Thymus (tissue), 11 donors: ENCODE results near the gene SPCS3. TPM values are rescaled to one million over a fixed set of nuclear protein-coding genes. Genes with fewer than 3 reads are reported as not detected.

Source experiments
- DNase-seq, 9 donors: peaks; one replicate each; pipeline ENCODE4 v3.0.0-alpha.2; 2013; ENCODE audit warnings: low spot score in 9 of 9, low read depth in 6 of 9, missing footprints in 1 of 9
- H3K27ac ChIP-seq, 2 donors: one replicate each; pipeline ENCODE4 v1.5.1; 2013; ENCODE audit warnings: control low read depth in 1 of 2, low read depth in 1 of 2, low read length in 1 of 2, mild to moderate bottlenecking in 1 of 2, moderate library complexity in 1 of 2
- H3K27me3 ChIP-seq, 2 donors: one replicate each; pipeline ENCODE4 v1.5.1; 2013; ENCODE audit warnings: low read length in 1 of 2; ENCODE audit not compliant: control insufficient read depth in 2 of 2, insufficient read depth in 1 of 2
- H3K36me3 ChIP-seq, 2 donors: one replicate each; pipeline ENCODE4 v1.5.1; 2013; ENCODE audit warnings: low read length in 1 of 2, mild to moderate bottlenecking in 1 of 2, moderate library complexity in 1 of 2; ENCODE audit not compliant: control insufficient read depth in 2 of 2, insufficient read depth in 2 of 2
- H3K4me1 ChIP-seq, 2 donors: one replicate each; pipeline ENCODE4 v1.5.1; 2013; ENCODE audit warnings: low read length in 2 of 2; ENCODE audit not compliant: control insufficient read depth in 2 of 2, insufficient read depth in 2 of 2
- H3K4me3 ChIP-seq, 2 donors: one replicate each; pipeline ENCODE4 v1.5.1; 2013; ENCODE audit warnings: low read length in 2 of 2, control low read depth in 1 of 2, mild to moderate bottlenecking in 1 of 2
- H3K9me3 ChIP-seq, 2 donors: one replicate each; pipeline ENCODE4 v1.5.1; 2013; ENCODE audit warnings: low read length in 1 of 2, mild to moderate bottlenecking in 1 of 2; ENCODE audit not compliant: control insufficient read depth in 2 of 2, insufficient read depth in 1 of 2
- WGBS: extraction: QIAGEN DNeasy Blood & Tissue Kit; methylation state at CpG from one replicate; pipeline ENCODE4 v1.1.7; 2013; 5-methylcytosine and 5-hydroxymethylcytosine counted together
- polyA plus RNA-seq: library from polyadenylated mRNA; stranded (reverse); fragments of 200-250 nt; gene quantifications from one replicate; pipeline ENCODE4 v1.2.3, GENCODE V29; 2013
- total RNA-seq: library from RNA; stranded (reverse); fragments of 120-200 nt; gene quantifications from one replicate; pipeline ENCODE4 v1.2.4, GENCODE V29; 2013
- donor health status: healthy.

The SPCS3 gene
- total and polyA plus RNA-seq, 2 donors, result 43.6 to 47.5 TPM

GRCh38 chr4:176354884-176355283 lies 35.1 kb downstream of the SPCS3 start:
- 96% methylated on average over 1 of the region's 1 CpG for WGBS
- DNase-seq, result no peak
- Histone ChIP-seq H3K4me1 (no peaks in the 10 kb centered on the region), H3K27me3 (no peaks in the 10 kb centered on the region), H3K4me3 (no peak overlapping the region), H3K27ac (no peak overlapping the region), H3K36me3 (no peaks in the 10 kb centered on the region), H3K9me3 (peaks cover 0 to 6% of the 10 kb centered on the region in 2 donors)

DNA sequence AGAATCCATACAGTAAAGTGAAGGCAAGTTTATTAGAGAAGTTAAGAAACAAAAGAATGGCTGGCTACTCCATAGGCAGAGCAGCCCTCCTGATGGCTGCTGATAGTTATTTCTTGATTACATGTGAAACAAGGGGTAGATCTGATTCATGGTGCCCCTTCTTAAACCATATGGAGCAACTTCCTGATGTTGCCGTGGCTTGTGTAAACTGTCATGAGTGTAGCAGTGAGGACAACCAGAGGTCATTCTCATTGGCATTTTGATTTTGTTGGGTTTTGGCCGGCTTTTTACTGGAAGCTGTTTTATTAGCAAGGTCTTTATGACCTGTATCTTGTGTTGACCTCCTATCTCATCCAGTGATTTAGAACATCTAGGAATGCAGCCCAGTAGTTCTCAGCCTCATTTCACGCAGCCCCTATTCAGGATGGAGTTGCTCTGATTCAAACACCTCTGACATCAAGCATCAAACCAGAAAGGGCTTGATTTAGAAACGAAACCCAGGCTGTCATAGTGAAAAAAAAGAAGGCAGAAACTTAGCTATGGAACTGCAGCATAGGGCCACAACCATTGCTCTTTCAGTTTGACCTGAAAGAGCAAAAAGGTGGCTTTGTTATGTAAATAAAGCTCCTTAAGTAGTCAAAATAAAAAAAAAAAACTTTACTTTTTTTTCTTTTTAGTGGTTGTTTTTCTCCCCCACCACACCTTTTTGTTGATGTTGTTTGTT lies 37.8 kb downstream of the SPCS3 start:
- no peaks in the 10 kb centered on the region for H3K9me3 ChIP-seq
- H3K27me3 ChIP-seq, result no peaks in the 10 kb centered on the region
- no peak for DNase-seq
- no peaks in the 10 kb centered on the region for H3K4me1 ChIP-seq
- no peak overlapping the region for H3K4me3 ChIP-seq
- H3K36me3 ChIP-seq, result no peaks in the 10 kb centered on the region
- WGBS, result 82% methylated on average over 4 of the region's 4 CpGs
- no peak overlapping the region for H3K27ac ChIP-seq

DNA sequence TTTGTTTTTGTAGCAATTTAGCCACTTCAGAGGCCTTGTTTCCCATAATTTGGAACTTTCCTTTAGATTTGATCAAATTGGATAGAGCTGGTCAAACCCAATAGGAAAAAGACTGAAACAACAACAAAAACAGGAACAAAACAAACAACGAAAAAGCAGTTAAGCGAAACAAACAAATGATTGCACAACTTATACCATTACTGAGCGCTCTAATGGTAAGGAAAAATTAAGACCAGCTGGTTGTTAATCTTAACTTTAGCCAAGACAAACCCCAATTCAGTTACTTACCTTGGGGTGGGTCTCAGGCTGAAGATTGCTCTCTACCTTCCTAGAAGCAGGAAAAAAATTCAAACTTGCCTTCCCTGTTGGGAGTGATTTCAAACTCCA lies 38.3 kb downstream of the SPCS3 start:
- no peaks in the 10 kb centered on the region for H3K36me3 ChIP-seq
- no peaks in the 10 kb centered on the region for H3K9me3 ChIP-seq
- no peaks in the 10 kb centered on the region for H3K27me3 ChIP-seq
- H3K27ac ChIP-seq, result no peak overlapping the region
- WGBS, result 95% methylated on average over 3 of the region's 3 CpGs
- H3K4me1 ChIP-seq, result no peaks in the 10 kb centered on the region
- no peak for DNase-seq
- no peak overlapping the region for H3K4me3 ChIP-seq

DNA sequence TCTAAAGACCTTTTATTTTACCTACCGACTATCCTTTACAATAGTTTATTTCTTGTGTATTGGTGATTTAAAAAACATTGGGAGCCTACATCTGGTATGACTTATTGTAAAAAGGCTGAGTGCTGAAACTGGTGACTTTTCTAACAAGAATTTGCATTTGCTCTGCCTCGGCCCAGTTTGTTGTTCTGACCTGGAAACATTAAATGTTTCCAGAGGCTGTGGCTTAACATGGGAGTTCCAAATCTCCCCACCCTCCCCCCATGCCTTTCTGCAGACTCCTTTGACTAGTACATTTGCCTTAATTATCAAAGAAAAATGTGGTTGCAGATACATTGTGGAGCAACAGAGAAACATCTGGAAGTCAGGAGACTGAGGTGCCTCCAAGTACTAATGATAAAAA lies 39.8 kb downstream of the SPCS3 start:
- DNase-seq, result no peak
- no peak overlapping the region for H3K27ac ChIP-seq
- no peaks in the 10 kb centered on the region for H3K36me3 ChIP-seq
- H3K4me1 ChIP-seq, result no peaks in the 10 kb centered on the region
- no peak overlapping the region for H3K4me3 ChIP-seq
- H3K9me3 ChIP-seq, result no peaks in the 10 kb centered on the region
- no peaks in the 10 kb centered on the region for H3K27me3 ChIP-seq
- 90% methylated on average over 2 of the region's 2 CpGs for WGBS

GRCh38 chr4:176360446-176360845 lies 40.7 kb downstream of the SPCS3 start:
- Histone ChIP-seq H3K4me3 (no peak overlapping the region), H3K9me3 (no peaks in the 10 kb centered on the region), H3K27me3 (no peaks in the 10 kb centered on the region), H3K36me3 (no peaks in the 10 kb centered on the region), H3K27ac (no peak overlapping the region), H3K4me1 (no peaks in the 10 kb centered on the region)
- no peak for DNase-seq

DNA sequence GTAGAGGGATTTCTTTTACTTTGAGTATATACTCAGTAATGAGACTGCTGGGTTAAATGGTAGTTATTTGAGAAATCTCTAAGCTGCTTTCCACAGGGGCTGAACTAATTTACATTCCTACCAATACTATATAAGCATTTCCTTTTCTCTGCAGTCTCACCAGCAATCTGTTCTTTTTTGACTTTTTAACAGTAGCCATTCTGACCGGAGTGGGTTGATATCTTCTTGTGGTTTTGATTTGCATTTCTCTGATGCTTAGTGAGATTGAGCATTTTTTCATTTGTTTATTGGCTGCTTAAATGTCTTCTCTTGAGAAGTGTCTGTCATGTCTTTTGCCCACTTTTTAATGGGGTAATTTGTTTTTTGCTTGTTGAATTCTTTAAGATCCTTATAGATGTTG lies 43.3 kb downstream of the SPCS3 start:
- no peak for DNase-seq
- peaks cover 0 to 4% of the 10 kb centered on the region in 2 donors for H3K9me3 ChIP-seq
- H3K4me1 ChIP-seq, result no peaks in the 10 kb centered on the region
- no peak overlapping the region for H3K27ac ChIP-seq
- H3K36me3 ChIP-seq, result no peaks in the 10 kb centered on the region
- H3K4me3 ChIP-seq, result no peak overlapping the region
- 83% methylated on average over 1 of the region's 1 CpG for WGBS
- no peaks in the 10 kb centered on the region for H3K27me3 ChIP-seq

GRCh38 chr4:176367771-176368465 lies 48.2 kb downstream of the SPCS3 start:
- H3K27me3 ChIP-seq, result no peaks in the 10 kb centered on the region
- DNase-seq, result no peak
- H3K36me3 ChIP-seq, result no peaks in the 10 kb centered on the region
- peaks cover 0 to 4% of the 10 kb centered on the region in 2 donors for H3K9me3 ChIP-seq
- no peak overlapping the region for H3K4me3 ChIP-seq
- no peaks in the 10 kb centered on the region for H3K4me1 ChIP-seq
- WGBS, result 77% methylated on average over 8 of the region's 8 CpGs
- no peak overlapping the region for H3K27ac ChIP-seq

GRCh38 chr4:176376032-176376614 lies 56.4 kb downstream of the SPCS3 start:
- Histone ChIP-seq H3K27me3 (no peaks in the 10 kb centered on the region), H3K9me3 (no peaks in the 10 kb centered on the region), H3K4me1 (no peaks in the 10 kb centered on the region), H3K4me3 (no peak overlapping the region), H3K27ac (no peak overlapping the region), H3K36me3 (no peaks in the 10 kb centered on the region)
- no peak for DNase-seq
- 25% methylated on average over 2 of the region's 2 CpGs for WGBS

- H3K4me1 ChIP-seq, result no peaks in the 10 kb centered on the region
- H3K36me3 ChIP-seq, result no peaks in the 10 kb centered on the region
- peak in 1 of 9 donors; percentile 6 for DNase-seq
- no peaks in the 10 kb centered on the region for H3K27me3 ChIP-seq
- no peak overlapping the region for H3K4me3 ChIP-seq
- H3K9me3 ChIP-seq, result no peaks in the 10 kb centered on the region
- no peak overlapping the region for H3K27ac ChIP-seq
Observed at GRCh38 chr4:176377780-176378179, 58.0 kb downstream of the SPCS3 start.
